AG08395 (cell line): ENCODE results near the gene IQCH.

Source experiments
- DNase-seq: peaks from one replicate; pipeline ENCODE4 v3.0.0; 2012; ENCODE audit warnings: mixed read lengths, low spot score

The IQCH gene

DNA sequence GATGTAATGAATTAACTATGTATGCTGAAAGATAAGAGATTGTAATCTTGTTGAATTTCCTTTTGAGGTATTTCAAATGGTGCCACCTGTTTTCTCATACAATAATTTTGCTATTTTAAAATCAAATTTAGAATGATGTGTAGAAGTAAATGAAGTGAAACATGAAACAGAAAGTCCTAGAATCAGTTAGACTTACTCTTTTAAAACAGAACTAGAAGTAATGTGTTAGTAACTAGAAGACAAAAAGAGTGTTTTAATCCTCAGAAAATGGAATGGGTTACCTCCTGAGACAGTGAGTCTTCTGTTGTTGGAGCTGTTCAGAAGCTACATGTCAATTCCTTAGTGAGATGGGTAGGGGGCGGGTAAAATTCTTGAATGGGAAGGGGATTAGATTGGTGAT lies 279.8 kb downstream of the IQCH start:
- no peak for DNase-seq

DNA sequence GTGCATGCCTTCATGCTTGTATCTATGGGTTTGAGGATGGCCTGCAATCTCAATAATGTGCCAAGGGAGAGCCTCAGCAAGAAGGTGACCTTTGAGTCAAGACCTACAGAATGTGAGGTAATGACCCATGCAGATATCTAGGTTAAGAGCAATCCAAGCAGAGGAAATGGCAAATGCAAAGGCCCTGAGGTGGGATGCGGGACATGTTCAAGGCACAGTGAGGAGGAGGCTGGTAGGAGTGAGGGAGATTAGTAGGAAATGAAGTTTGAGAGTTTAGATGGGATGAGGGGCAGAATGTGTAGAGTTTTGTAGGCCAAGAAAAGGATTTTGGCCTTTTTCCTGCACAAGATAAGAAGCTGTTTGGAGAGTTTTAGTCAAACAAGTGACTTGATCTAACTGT lies 283.2 kb downstream of the IQCH start:
- DNase-seq, result no peak

DNA sequence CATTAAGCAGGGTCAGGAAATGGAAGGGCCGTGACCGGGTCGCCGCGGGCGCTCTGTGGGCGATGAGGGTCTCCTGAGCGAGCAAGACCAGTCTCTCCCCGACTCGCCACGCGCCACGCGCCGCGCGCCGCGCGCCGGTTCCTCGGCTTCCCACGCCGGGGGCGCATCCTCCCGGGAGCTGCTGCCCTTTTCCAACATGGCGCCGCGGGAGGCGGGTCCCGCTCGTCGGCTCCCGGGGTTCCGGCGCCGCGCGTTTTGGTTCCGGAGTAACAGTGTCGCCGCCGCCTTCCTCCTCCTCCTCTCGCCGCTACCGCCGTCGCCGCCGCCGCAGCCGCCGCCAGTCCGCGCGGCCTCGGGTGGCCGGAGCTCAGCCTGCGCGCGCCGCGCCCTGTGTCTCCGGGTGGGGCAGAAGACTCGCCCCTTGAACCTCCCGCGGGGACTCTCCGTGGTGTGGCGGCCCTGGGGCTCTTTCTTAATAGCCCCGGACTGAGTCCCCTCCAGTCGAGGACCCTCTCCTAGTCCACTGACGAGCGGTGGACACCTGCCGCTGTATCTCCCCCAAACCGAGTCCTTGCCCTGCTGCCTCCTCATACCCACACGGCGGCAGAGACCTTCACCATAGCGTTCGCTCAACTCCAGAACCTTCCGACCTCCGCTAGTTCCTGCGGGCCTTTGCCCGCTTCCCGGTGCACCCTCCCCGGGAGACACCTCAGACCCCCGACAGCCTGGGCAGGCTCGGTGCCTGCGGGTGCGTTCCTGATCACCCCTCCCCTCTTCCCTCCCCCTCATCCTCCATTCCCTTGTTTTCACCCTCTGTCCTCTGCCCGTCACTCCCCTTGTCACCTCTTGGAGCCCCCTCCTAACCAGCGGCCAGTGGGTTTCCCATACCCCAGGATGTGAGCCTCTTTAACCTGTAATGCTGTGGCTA lies 288.1 kb downstream of the IQCH start, which contains the start of gene MAP2K5:
Gene MAP2K5, plus strand, starts transcription at position 284 of the 928 bp plus-strand sequence. Its CDS starts 633 bp downstream, at position 917.
- peak; percentile 83 for DNase-seq

DNA sequence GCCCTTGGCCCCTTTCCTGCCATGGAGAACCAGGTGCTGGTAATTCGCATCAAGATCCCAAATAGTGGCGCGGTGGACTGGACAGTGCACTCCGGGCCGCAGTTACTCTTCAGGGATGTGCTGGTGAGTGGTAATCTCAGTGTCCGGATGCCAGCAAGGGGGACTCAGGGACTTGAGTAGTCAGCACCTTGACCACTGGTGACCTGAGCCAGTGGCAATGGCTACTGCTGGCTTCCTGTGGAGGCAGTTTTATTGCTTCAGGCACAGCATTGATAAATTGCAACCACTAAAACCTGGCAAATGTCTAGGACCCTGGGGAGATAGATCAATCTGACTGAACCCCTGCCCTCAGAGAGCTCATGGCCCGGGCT lies 288.7 kb downstream of the IQCH start:
- no peak for DNase-seq

DNA sequence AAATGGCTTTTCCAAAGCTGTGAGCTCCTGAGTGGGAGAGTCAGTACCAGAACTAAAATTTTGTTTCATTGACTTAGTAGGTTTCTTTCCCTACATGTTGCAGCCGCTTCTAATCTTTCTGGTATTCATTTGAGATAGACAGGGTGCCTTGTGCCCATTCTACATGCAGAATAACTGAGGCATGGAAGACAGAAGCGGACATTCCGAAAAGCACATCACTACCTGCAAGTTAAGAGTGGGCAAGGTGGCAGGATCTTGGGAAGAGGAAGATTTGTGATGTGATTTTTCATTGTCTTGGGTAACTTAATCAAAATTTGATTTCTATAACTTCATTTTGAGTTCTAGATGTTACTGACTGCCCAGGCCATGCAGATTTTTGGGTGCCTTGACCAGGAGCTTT lies 289.9 kb downstream of the IQCH start:
- no peak for DNase-seq

DNA sequence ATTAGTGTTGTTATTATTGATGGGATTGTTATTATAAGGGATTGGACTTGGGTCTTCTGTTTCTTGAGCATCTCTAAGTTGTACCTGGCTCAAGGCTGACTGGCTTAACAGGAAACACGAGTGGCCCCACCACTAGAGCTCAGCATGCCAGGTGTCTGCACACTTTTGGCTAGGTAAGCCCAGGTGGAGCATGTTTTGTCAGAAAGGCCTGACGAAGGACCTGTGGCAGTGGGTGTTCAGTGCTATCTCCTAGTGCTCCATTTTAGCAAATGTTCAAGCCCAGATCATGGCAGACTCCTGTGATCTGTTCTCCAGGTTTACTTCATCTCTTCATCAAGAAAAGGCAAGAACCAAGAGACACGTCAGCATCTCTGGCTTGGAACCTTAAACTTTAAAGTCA lies 291.3 kb downstream of the IQCH start:
- no peak for DNase-seq

DNA sequence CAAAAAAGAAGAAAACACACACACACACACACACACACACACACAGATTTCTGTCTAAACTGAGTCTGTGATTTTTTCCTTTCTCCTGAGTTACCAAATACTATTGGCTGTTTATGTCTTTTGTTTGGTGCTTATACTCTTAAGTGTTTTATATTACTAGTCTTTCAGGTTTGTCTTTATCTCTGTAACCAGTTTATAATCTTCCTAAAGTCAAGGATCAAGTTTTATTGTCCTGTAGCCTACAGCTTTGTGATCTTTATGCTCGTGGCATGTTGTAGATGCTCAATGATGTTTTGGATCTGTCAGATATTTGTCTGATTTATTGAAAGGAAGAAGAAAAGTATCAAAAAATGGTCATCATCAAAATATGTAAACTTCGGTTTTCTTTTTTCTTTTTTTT lies 292.5 kb downstream of the IQCH start:
- no peak for DNase-seq

DNA sequence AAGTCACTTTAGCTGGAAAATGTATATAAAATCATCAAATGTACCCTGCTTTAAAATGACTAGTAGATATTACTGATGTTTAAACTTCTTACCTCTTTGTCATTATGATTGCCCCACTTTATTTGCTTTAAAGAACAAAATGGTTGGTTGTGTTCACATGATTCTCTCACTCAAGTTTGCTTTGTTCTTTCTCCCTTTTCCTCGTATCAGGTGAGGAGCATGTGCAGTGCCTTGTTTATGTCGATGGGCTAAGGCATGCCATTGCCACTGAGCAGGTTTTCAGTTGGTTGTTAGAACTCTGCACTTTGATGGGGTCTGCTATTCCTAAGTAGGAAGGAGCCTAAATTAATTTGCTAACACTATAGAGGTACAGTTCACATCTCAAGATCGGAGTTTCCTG lies 293.2 kb downstream of the IQCH start:
- DNase-seq, result no peak

DNA sequence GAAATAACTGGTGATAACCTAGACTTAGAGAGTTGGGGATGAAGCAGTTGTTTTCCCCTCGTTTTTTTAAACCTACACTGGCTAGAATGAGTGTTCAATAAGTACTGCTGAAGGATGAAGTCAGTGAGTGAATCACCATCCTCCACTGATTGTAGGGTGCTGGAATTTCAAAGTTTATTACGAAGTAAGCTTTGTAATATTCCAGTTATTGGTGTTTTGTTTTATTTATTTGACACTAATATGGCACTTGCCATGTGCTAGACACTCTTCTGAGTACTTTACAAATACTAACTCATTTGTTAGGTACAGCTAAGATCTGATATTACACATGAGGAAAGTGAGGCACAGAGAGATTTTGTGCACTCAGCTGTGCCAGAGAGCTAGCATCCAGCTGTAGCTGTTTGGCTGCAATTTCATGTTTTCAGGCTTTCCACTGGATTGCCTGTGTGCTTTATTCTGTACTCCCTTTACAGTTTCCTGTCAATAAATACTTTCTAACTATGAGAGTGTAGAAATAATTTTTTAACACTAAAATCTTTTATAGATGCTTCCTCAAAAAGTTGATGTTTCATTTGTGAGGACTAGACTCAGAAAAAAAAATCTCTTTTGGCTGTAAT lies 293.8 kb downstream of the IQCH start:
- peak; percentile 55 for DNase-seq

DNA sequence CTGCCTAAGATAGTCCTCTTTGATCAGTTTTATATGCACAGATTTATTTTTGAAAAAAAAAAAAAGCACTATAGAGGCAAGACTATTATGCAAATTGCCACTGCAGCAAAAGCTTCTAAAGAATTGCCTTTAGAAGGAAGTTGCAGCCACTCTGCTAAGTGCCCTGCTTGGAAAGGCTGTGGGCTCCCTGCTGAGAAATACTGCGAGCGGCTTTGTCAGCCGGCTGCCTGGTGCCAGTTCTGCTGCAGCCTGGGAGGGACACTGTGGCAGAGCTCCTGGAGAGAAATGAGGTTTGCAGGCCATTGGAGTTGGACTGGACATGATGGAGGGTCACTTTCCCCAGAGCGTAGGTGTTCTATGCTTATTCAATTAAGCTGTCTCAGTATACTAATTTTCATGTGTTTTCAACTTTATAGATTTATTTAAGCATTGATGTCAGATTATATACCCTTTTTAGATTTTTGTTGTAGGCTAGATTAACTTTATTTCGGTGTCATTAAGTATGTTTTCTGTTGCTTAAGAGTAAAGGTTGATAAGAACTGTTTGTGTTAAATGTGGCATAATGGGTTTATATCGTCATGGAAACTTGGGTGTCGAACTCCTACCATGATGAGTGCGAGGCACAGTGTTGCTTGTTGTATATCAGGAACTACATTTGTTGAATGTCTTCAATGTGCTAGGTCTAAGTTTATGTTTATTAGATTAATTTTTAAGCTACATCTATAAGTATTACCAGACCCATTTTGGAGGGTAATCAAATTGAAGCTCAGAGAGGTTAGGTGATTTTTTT lies 294.5 kb downstream of the IQCH start:
- no peak for DNase-seq

DNA sequence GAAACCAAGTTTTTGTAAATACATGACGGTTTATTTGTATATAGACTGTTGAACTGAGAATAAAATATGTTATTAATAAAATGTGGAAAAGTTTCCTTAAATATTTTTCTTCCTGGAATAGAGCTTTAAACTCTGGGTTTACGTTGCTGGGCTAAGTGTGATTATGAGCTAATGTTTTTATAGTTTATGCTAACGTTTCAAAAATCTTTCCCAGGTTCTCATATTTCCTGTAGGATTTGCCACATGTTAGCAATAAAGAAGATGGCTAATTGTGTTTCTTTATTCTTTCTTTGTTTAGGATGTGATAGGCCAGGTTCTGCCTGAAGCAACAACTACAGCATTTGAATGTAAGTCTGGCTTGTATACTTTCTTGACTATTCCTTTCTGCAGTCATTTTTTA lies 295.1 kb downstream of the IQCH start:
- no peak for DNase-seq

DNA sequence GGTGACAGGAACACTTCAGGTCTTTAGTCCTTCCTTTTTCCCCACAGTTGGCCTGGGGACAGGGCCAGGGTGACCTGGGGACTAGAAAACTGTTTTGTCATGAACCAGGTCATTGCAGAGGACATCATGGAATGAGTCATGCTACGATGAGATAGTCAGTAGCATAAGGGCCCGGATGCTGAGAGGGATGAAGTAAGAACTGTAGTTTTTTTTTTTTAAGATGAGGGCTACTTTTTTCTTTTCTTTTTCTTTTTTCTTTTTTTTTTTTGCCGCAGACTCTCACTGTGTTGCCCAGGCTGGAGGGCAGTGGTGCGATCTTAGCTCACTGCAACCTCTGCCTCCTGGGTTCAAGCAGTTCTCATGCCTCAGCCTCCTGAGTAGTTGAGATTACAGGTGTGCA lies 295.9 kb downstream of the IQCH start:
- peak; percentile 36 for DNase-seq

DNA sequence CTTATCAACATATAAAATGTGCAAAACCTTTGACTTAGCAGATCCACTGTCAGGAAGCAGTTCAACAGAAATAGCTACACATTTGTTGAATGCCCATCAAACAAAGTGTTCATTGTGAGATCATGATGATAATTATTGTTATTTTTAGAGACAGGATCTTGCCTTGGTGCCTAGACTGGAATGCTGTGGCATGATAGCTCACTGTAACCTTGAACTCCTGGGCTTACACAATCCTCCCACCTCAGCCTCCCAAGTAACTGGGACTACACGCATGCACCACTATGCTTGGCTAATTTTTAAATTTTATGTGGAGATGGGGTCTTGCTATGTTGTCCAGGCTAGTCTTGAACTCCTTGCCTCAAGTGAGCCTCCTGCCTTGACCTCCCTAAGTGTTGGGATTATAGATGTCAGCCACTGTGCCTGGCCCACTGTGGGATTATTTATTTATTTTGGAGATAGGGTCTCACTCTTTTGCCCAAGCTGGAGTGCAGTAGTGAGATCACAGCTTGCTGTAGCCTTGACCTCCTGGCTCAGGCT lies 296.7 kb downstream of the IQCH start:
- no peak for DNase-seq
